HEK293 (cell line): Measurements from ENCODE around the gene THBS3.

Experiments used
- CTCF ChIA-PET: fragments of 350-600 bp; formaldehyde crosslinking; extraction: SDS; loops from one replicate; lab custom pipeline; 2021; ENCODE audit warnings: antibody characterized with exemption; lab: Yijun Ruan, JAX
- POLR2A ChIA-PET: fragments of 300-600 bp; formaldehyde crosslinking; extraction: SDS; loops from one replicate; lab custom pipeline; 2020; ENCODE audit warnings: antibody characterized with exemption, inconsistent platforms; lab: Yijun Ruan, JAX
- H3K27ac ChIP-seq: fragments of 200-500 bp; sonication (Bioruptor generic); 2 replicates; pipeline ENCODE4 v1.5.1; 2014; ENCODE audit warnings: low read depth, low read length, control low read depth, inconsistent platforms; ENCODE audit errors: extremely low read depth
- H3K36me3 ChIP-seq, 2 experiments: fragments of 200-500 bp in 1 of 2; sonication (Bioruptor generic) in 1 of 2; 1 replicate in 1 of 2; 2 replicates in 1 of 2; pipeline ENCODE4 v1.5.1; 2014 to 2017; ENCODE audit warnings: inconsistent platforms in 2 of 2, low read length in 2 of 2; ENCODE audit not compliant: control insufficient read depth in 2 of 2, insufficient read depth in 1 of 2
- H3K4me1 ChIP-seq: fragments of 200-500 bp; sonication (Bioruptor generic); 2 replicates; pipeline ENCODE4 v1.5.1; 2014; ENCODE audit warnings: mild to moderate bottlenecking, low read length, inconsistent platforms; ENCODE audit not compliant: control insufficient read depth, insufficient read depth
- H3K4me3 ChIP-seq: 2 replicates; pipeline ENCODE4 v1.5.1; 2011; ENCODE audit warnings: low read depth, mild to moderate bottlenecking, control low read depth, low read length, moderate library complexity
- H3K9me3 ChIP-seq: fragments of 200-500 bp; sonication (Bioruptor generic); 2 replicates; pipeline ENCODE4 v1.5.1; 2014; ENCODE audit warnings: low read depth, low read length, inconsistent platforms; ENCODE audit not compliant: control insufficient read depth, insufficient read depth
- BCL11A ChIP-seq: fragments of 450-650 bp; formaldehyde crosslinking; IDR thresholded peaks from 2 replicates; pipeline ENCODE4 v1.5.1; 2016; ENCODE audit warnings: low read depth, missing biosample characterization, missing genetic modification characterization
- EGR2 ChIP-seq: fragments of 450-650 bp; formaldehyde crosslinking; IDR thresholded peaks from 2 replicates; pipeline ENCODE4 v1.5.1; 2016; ENCODE audit warnings: low read depth, missing biosample characterization, missing genetic modification characterization
- GLIS2 ChIP-seq: fragments of 450-650 bp; formaldehyde crosslinking; IDR thresholded peaks from 2 replicates; pipeline ENCODE4 v1.5.1; 2016; ENCODE audit warnings: missing biosample characterization, missing genetic modification characterization
- HIC1 ChIP-seq: fragments of 450-650 bp; formaldehyde crosslinking; IDR thresholded peaks from 2 replicates; pipeline ENCODE4 v1.5.1; 2016; ENCODE audit warnings: missing biosample characterization, missing genetic modification characterization
- INSM2 ChIP-seq: fragments of 450-650 bp; formaldehyde crosslinking; IDR thresholded peaks from 2 replicates; pipeline ENCODE4 v1.5.1; 2016; ENCODE audit warnings: missing biosample characterization, missing genetic modification characterization
- PRDM10 ChIP-seq: fragments of 450-650 bp; formaldehyde crosslinking; IDR thresholded peaks from 2 replicates; pipeline ENCODE4 v1.5.1; 2016; ENCODE audit warnings: missing biosample characterization, missing genetic modification characterization
- ZFHX2 ChIP-seq: fragments of 450-650 bp; formaldehyde crosslinking; conservative IDR thresholded peaks from 2 replicates; pipeline ENCODE4 v1.5.1; 2016; ENCODE audit warnings: missing biosample characterization, missing genetic modification characterization
- ZNF10 ChIP-seq: fragments of 450-650 bp; formaldehyde crosslinking; IDR thresholded peaks from 2 replicates; pipeline ENCODE4 v1.5.1; 2017; ENCODE audit warnings: missing biosample characterization, missing genetic modification characterization
- ZNF155 ChIP-seq: fragments of 450-650 bp; formaldehyde crosslinking; IDR thresholded peaks from 2 replicates; pipeline ENCODE4 v1.5.1; 2016; ENCODE audit warnings: missing biosample characterization, missing genetic modification characterization
- ZNF157 ChIP-seq: fragments of 450-650 bp; formaldehyde crosslinking; IDR thresholded peaks from 2 replicates; pipeline ENCODE4 v1.5.1; 2016; ENCODE audit warnings: missing biosample characterization, missing genetic modification characterization
- ZNF184 ChIP-seq: fragments of 450-650 bp; IDR thresholded peaks from 2 replicates; pipeline ENCODE4 v1.5.1; 2018; ENCODE audit warnings: missing biosample characterization, mild to moderate bottlenecking, missing genetic modification characterization
- ZNF473 ChIP-seq: fragments of 450-650 bp; formaldehyde crosslinking; IDR thresholded peaks from 2 replicates; pipeline ENCODE4 v1.5.1; 2017; ENCODE audit warnings: missing biosample characterization, missing genetic modification characterization
- ZNF510 ChIP-seq: fragments of 450-650 bp; formaldehyde crosslinking; IDR thresholded peaks from 2 replicates; pipeline ENCODE4 v1.5.1; 2018; ENCODE audit warnings: mild to moderate bottlenecking, missing genetic modification characterization, missing biosample characterization; ENCODE audit not compliant: insufficient replicate concordance
- ZNF558 ChIP-seq: fragments of 450-650 bp; formaldehyde crosslinking; IDR thresholded peaks from 2 replicates; pipeline ENCODE4 v1.5.1; 2016; ENCODE audit warnings: missing biosample characterization, missing genetic modification characterization
- ZNF571 ChIP-seq: fragments of 450-650 bp; formaldehyde crosslinking; IDR thresholded peaks from 2 replicates; pipeline ENCODE4 v1.5.0; 2017; ENCODE audit warnings: missing biosample characterization, missing genetic modification characterization

Gene THBS3

GRCh38 chr1:155185783-155186066 lies 22.0 kb downstream of the THBS3 start:
- TF ChIP-seq ZNF510 (tag by site-specific recombination) (no peak), ZNF558 (tag by site-specific recombination) (no peak), ZNF10 (tag by site-specific recombination) (no peak), ZNF473 (tag by site-specific recombination) (no peak), INSM2 (tag by site-specific recombination) (no peak), ZNF571 (tag by site-specific recombination) (no peak), BCL11A (tag by site-specific recombination) (no peak), ZNF184 (no peak), PRDM10 (tag by site-specific recombination) (no peak)
- ChIA-PET CTCF (interaction anchor here (1.0 to 4.4 kb wide), 3 partner anchors 8 to 21 kb away, joined by 4 to 15 read pairs (median 4); partner anchors contain the start of gene KRTCAP2), POLR2A (no interaction called here)
- H3K27ac ChIP-seq = no peak overlapping the region
- H3K4me3 ChIP-seq = no peak overlapping the region
- no peaks in the 10 kb centered on the region for H3K36me3 ChIP-seq
- no peaks in the 10 kb centered on the region for H3K9me3 ChIP-seq
- H3K4me1 ChIP-seq = no peaks in the 10 kb centered on the region

- no peaks in the 10 kb centered on the region for H3K36me3 ChIP-seq
- CTCF ChIA-PET = interaction anchor here (1.0 to 4.4 kb wide), 3 partner anchors 8 to 22 kb away, joined by 4 to 21 read pairs (median 15); partner anchors contain the start of gene KRTCAP2
- no peak overlapping the region for H3K27ac ChIP-seq
- H3K9me3 ChIP-seq = no peaks in the 10 kb centered on the region
- H3K4me3 ChIP-seq = no peak overlapping the region
- TF ChIP-seq GLIS2 (0 out of 2 replicates have a peak, but pooled peaks have one; percentile 6), ZFHX2 (tag by site-specific recombination) (peak; percentile 69), ZNF157 (tag by site-specific recombination) (no peak), EGR2 (peak; percentile 77), HIC1 (tag by site-specific recombination) (peak; percentile 63; the same call in 1 of the 2 replicates), ZNF155 (tag by site-specific recombination) (no peak)
- POLR2A ChIA-PET = no interaction called here
- H3K4me1 ChIP-seq = no peaks in the 10 kb centered on the region
Measured at GRCh38 chr1:155184835-155185782, 22.6 kb downstream of the THBS3 start.
